ENCODE measurements around the gene DHX35.

DHX35 gene

DNA sequence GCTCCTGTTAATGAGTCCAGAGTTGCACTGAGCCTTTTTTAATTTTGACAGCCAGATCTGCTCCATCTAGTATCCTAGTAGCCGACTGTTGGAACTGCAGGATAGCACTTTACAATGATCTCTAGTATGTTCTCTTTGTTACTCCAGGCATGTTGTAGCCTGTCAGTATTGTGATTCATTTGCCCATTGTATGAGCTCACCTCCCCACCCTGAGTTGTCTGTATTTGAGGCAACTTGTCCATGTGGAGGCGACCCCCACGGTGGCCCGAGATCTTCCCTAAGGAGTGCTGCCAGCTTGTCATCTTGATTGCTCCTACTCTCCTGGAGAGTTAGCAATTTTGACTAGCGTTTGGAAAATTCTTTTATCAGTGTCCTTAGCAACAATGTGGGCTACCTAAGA, 67.2 kb downstream of the DHX35 start:
- no peak for DNase-seq

DNA sequence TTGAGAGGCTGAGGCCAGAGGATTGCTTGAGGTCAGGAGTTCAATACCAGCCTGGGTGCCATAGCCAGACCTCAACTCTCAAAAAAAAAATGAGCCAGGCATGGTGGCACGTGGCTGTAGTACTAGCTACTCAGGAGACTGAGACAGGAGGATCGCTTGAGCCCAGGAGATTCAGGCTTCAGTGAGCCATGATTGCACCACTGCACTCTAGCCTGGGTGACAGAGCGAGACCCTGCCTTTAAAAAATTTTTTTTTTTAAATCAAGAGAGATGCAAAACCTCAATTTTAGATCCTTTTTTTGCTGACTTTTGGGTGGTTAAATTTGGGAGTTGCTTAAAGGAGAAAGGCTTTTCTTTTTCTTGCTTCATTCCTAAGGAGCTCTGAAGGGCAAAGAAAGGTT, 70.9 kb downstream of the DHX35 start:
- DNase-seq = no peak

DNA sequence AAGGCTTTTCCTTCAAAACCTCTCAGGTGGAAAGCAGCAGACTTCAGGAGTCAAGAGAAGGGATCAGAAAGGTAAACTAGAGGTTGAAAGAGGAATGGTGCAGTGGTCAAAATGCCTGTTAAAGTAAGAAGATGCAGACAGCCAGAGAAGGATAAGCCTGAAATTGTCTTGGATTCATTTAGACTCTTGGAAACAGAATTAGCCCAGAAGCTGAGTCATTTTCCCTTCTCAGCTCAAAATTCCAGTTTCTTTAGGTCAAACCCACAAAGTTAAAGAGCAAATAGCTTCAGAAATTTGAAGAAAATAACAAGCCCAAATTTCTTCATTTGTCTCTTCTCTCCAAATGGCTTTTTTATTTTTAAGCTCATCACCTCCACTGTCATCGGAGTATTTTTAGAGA, 73.9 kb downstream of the DHX35 start:
- DNase-seq = no peak

DNA sequence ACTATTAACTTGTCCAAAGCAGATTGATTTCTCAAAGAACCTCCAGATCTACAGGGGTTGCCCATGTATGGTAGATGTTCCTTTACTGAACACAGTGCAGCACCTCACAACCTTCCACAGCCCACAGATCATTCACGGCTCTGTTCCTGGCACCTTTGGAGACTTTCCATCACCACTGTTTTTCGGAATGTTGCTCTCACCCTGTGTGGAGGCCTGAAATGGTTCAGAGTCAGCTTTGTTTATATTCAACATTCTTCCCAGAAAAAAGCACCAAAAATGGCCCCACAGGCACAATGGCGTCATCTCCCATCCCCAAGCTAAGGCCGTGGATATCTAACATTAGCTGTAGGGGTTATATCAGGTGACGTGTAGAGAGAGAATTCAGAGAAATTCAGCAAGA, 74.7 kb downstream of the DHX35 start:
- DNase-seq = no peak

DNA sequence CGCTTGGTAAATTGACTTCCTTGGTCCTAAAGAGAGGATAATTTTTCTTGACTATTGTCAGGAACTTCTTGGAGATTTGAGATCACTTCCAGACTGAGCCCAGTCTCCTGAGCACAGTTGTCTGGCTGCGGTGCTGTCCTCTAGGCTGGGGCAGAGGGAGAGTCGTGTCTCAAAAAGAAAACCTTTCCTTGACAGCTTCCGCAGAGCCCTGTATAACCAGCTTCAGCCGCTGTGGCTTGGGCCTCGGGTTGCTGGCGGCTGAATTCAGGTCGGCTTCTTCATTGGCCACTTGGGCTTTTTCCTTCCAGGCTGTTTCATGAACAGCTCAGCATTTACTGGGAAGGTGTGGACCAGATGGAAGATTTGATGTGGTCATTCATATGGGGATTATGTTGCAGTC, 75.9 kb downstream of the DHX35 start:
- DNase-seq = no peak

DNA sequence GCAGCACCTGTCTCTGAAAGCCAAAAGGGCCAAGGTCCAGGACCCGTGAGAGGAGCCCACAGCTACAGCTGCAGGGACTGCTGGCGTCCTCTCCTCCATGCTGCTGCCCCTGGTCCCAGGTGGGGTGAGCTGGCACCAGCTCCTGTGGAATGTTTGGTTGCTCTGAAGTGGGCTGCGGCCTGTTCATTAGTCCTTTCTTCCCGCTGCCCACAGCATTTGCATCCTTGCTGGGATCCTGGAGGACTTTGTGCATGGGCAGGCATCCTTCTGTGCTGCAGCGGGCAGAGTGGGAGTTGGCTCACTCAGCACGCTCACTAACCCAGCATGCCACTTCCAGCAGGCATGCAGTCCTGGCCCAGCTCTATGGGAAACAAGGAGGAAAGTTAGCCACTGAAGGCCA, 76.4 kb downstream of the DHX35 start:
- DNase-seq = no peak

DNA sequence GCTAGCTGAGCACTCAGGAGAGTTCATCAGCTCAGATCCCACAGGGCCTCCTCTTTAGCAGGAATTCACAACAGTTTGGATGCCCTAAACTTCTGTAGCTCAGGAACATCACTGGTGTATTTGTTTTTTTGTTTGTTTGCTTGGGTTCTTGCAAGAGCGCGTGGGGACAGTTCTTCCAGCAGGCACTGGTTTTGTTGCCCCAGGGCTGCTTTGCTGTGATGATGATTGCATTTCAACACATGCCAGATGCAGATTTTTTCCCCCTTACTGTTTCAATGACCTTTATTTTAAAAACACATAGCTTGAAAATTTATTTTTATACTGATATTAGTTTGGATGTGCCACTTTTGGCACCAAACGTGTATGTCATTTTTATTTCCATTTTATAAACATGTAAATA, 77.1 kb downstream of the DHX35 start:
- DNase-seq = no peak

DNA sequence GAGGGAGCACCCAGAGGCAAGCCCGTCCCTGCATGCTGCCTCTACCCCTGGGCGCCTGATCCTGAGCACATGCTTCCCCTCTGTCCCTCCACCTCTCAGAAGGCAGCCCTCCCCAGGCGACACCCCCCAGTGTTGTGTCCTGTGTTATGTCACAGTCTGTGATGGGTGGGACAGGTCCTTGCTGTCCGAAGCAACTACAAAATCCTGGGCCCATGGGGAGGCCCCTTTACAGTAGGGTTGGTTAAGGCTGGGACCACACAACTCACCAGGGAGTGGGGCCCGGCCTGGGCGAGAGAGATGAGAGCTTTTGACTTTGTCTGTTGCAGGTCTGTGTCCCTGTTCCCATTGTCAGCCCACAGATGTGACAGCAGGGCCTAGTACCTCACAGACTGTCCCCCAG, 78.0 kb downstream of the DHX35 start:
- DNase-seq = no peak

DNA sequence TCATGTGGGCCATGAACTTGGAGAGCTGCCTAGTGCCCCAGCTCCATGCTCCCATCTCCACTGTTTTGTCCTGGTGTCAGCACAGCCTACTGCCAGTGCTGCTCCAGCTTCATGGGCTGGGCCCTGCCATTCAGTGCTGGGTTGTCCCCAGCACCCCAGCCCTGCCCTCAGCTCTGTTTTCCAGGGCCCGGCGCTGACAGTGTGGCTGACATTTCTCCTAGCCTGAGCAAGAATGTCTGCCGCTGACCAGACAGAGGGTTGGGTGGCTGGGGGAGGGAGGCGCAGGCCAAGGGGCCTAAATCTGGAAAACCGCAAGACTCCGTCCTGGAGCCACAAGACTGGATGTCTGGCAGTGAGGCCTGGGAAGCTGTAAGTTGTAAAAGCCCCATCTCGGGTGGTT, 78.9 kb downstream of the DHX35 start:
- DNase-seq = no peak

DNA sequence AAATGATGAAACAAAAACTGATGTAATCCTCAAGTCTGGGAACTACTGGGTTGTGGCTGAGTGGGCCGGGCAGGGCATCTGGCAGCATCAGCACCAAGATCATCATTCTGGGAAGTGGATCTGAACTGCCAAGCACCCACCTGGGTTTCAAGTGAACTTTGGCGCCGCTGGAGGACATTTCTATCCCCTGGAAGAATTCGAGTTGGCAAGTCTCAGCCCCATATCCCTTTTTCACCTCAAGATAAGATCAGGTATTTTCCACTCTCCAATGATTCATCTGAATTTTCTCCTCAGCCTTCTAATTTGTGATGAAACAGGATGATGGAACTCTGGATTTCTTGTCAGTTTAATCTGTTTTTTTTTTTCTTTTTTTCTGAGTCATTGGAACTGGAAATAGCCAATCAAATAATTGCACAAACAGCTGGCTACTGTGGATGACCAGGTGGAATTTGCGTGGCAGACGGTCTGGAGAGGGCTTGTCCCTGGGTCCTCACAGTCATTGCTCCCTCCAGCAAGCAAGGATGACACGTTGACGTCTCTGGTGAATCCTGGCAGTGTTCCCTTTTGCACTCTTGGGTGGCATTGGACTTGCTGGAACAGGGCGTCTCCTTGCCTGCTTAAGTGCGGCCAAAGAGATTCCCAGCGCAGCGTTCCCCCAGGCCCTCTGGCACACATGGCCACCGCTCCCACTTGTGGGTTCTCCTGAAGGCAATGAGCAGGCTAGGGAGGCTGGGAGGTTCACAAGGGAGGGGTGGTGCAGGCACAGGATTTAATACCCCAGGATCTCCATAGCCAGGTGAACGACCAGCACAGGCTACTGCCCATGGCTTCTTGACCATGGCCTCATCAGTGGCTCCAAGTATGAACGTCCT, 80.4 kb downstream of the DHX35 start:
- no peak for DNase-seq

DNA sequence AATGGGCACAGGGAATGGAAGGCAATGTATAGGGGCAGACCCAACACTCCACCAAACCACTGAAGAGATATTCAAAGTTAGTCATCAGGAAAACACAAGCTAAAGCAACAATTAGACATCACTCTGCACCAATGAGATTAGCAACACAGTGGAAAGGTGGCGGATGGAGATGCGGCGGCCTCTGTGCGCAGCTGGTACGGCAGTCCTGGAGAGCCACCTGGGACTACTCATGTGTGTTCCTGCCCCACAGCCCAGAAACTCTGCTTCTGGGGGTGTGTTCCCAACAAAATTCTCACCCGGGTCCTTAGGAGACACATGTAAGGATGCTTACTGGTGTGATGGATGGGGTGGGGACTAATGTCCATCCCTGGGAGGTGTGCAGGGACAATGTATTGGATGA, 82.4 kb downstream of the DHX35 start:
- DNase-seq = no peak

DNA sequence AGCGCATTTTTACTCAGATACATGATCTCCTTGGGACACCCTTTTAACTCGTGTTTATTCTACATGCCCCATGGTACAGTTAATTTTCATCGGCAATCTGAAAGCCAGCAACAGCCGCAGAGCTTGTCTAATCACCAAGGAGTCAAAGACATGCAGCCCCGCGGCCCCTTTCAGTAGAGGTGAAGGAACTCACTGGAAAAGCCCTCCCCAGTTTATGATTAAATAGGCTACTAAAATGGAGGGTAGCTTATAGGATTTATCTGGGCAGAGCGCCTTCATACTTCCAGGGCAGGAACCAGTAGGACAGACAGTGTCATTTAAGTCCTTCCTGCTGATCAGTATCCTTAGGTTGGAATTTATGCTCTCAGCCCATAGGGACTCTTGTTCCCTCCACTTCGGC, 83.5 kb downstream of the DHX35 start:
- no peak for DNase-seq

DNA sequence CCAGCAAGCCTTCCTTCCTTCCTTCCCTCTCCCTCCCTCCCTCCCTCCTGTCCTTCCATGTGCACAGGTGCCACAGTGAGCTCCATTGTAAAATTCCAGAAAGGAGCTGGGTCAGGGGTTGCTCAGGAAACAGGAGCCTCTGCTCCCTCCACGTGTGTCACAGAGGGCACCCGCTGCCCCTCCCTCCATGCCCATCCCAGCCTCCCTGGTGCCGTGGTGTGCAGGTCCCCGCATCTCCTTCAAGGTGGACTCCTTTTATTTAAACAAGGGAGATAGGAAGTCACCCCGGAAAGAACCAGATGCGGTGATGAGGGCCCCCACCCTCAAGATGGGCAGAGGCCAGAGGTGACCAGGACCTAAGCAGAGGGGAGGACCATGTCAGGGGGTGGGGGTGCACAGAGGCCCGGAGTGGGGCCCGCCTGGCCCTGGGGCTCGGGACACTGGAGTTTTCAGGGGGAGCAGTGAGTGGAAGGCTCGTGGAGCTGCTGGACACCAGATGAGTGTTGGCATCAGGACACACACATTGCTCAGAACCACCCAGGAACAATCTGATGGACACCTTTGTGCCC, 85.4 kb downstream of the DHX35 start:
- DNase-seq = no peak

DNA sequence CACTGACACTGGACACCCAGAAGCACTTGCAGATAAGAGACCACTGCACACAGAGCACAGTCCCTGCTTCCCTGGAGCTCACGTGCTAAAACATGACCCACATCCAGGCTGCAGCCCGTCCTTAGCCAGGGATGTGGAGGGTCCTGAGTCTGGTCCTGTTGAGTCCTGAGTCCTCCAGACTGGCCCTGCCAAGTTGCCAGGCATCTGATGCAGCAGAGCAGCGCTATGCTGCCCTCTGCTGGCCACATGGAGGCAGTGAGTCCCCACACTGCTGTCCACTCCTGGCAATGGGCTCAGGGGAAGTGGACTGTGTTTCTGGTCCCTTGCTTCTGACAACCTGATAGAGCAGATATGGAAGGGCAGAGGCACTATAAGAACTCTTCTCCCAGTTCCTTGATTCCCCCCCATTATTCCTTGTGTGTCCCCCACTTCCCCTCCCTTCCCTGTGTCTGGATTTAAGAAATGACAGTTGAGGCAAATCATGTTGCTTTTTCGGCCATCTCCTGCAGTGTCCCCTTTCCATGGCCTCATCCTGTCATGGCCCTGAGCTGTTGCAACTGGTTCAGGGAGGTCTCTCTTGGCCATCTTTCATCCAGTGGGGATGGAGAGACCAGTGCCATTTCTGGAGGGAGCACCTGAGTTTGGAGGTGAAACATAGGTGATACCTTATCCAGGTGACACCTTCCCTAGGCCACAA, 86.0 kb downstream of the DHX35 start:
- peak; percentile 66 for DNase-seq

DNA sequence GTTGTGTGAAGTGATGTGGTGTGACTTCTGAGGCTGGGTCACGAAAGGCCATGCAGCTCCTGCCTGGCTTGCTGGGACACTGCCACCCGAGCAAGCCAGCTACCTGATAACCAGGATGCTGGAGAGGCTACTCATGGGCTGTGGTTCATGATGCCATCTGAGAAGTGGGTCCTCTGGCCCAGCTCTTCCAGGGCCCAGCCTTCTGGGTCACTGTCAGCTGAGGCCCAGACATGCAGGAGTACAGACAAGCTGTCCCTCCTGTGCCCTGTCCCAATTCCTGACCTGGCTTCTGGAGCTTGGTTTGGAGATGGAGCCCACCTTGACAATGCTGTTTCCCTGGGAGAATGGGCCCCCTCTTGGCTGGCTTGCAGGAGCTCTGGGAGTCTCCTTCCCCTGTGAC, 87.0 kb downstream of the DHX35 start:
- DNase-seq = no peak

DNA sequence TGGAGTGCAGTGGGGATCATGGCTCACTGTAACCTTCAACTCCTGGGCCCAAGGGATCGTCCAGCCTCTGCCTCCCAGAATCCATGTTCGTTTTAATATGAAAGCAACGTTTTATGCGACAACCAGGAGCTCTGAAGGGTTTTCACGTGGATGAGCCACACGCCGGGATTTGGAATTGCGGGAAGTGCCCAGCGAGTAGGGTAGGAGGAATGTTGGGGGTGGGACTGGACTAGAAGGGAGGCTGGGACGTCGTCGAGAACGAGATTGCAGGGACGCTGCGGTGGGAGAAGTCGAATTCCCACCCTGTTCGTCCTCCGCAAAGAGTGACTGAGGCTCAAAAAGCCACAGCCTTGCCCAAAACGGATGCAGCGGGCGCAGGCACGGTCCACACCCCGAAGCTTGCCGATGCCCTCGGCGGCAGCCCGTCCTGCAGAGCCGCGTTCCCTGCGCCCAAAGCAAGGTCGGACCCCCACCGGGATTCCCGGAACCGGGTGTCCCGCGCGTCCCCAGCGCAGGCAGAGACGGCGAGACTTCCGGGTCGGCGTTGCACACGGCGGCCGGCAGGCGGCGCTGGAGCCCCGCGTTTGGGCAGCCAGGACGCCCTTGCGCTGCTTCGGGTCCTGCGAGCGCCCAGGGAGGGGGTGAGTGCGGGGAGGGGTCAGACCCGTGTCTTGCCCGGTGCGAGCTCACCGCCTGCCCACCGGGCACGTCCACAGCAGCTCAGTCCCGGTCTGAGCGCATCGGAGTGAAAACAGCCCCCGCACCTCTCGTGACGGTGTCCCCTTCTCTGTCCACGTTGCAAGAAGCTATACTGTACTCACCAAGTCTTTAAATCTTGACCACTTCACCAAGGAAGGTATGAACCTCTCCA, 87.8 kb downstream of the DHX35 start:
- peak; percentile 81 for DNase-seq

DNA sequence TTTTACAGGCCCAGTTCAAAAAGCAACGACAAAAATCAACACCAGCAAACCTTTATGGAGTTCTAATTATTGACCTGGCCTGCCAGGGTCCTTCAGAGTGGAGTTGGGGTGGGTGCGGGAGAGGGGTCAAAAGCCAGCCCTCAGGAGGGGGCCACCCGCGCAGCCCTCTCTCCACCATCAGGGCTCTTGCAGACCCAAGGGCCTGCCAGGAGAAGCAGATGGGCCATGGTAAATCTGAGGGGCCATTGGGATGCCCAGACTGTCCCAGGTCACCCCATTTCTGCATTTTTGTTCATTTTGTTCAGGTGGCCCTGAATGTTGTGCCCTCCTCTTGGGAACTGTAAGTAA, 88.4 kb downstream of the DHX35 start:
- DNase-seq = no peak

DNA sequence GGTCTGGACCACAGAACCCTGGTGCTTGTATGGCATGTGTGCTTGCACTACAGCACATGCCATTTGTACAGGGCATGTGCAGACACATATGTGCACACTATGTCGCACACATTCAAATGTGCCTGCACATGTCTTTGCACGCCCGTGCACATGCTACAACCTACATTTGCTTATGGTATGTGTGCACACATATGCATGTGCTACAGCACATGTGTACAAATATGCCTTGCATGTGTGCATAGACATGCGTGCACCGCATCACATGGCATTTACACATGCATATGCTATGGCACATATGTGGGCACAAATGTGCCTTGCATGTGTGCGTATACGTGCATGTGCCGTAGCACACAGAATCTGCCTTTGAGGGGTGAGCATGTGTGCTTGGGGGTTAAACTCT, 90.5 kb downstream of the DHX35 start:
- DNase-seq = no peak

DNA sequence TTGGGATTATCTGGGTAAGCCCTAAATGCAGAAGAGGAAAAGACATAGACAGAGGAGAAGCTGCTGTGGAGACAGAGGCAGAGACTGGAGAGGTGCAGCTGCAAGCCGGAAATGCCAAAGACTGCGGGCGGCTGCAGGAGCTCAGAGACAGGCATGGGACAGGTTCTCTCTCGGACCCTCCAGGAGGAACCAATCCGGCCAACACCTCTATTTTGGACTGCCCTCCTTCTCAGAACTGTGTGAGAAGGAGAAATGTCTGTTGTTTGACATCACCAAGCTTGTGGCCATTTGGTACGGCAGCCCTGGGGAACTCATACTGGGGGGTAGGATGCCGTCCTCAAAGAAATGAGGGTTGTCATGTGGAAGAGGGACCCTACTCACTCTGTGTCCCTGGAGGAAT, 95.0 kb downstream of the DHX35 start:
- no peak for DNase-seq

DNA sequence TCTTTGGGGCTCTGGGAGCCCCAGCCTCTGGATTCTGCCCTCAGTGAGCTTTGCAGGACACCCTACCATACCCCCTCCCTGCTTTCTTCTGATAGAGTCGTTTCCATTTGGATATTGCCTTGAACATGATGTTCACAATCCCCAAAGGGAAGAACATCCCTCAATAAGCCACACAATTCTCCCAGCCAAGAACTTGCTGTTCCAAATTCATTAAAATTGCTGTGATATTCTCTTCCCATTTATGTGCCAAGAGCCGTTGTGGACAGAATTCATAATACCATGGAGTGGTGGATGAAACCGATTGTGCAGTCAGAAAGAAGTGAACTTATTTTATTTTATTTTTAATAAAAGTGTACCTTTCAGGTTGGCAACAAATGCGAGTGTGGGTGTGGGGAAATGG, 95.8 kb downstream of the DHX35 start:
- DNase-seq = no peak

DNA sequence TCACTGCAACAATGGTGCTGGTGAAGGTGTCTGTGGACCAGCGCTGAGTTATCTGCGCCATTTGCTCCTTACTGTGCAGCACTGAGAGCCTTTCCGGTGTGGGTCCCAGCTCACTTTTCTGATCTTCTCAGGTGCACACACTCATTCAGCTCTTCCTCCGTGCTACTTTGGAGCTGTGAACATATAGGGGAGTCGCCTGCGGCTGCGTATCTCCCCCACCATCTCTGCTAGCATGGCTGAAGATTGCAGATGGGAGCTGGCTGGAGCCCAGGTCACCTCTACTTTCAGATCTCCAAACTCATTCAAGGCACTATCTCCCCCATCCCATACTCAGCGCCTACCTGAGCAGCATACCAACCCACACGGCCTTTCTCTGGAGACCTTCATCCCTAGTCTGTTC, 96.9 kb downstream of the DHX35 start:
- no peak for DNase-seq

DNA sequence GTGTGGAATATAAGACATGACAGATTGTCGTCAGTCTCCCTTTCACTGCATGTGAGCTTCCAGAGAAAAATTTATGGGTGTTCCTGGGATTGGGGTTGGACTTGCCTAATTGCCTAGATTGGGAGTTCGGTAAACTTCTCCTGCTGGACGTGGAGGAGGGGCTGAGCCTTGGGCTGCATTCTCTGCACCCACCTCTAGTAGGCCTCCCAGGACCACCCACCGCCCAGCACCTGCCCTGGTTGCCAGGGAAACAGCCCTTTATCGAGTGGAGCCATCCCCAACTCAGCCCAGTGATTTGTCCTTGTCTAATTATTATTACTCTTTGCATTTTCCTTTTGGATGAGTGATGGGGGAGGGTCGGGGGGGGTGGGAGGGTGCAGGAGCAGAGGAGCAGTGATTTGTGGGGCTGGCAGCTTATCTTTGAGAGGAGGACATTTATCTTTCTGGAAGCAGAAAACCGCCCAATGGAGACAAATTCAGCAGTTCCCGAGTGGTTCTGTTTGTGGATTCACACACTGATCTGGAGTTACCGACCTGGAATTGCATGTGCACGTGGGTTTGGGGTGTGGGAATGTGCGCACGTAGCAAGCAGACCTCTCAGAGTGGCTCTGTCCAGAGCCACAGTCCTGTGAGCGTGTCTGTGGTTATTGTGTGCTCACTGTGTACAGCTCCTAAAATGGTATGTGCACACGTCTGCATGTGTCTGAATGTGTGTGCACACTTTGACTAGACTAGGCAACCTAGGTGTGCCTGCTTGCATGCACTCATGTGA, 104.5 kb downstream of the DHX35 start:
- no peak for DNase-seq
